NCI-H146 treated with DMSO at 0.1 percent for 48 hours (cell line): ENCODE results near the gene MACROD1.

Source experiments
- DNase-seq: peaks from one replicate; lab custom pipeline; 2025; ENCODE audit not compliant: unreplicated experiment; lab: John Stamatoyannopoulos, UW

Gene MACROD1

DNA sequence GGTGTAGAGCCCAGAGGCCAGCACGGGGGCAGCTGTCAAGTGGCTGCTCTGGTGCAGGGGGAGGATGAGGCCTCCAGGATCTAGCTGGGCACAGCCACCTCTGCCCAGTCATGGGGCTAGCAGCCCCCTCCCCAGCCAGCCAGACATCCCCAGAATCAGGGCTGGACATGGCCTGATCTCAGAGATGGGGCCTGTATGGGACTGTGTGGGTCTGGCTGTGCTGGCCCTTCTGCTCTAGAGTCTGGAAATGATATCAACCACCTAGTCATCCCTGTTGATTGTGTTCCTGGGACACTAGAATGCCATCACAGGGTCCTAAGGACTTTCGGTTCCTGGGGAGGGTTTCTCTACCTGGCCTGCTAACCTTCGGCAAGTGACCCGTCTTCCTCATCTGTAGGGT, 127.4 kb downstream of the MACROD1 start:
- DNase-seq, result no peak

DNA sequence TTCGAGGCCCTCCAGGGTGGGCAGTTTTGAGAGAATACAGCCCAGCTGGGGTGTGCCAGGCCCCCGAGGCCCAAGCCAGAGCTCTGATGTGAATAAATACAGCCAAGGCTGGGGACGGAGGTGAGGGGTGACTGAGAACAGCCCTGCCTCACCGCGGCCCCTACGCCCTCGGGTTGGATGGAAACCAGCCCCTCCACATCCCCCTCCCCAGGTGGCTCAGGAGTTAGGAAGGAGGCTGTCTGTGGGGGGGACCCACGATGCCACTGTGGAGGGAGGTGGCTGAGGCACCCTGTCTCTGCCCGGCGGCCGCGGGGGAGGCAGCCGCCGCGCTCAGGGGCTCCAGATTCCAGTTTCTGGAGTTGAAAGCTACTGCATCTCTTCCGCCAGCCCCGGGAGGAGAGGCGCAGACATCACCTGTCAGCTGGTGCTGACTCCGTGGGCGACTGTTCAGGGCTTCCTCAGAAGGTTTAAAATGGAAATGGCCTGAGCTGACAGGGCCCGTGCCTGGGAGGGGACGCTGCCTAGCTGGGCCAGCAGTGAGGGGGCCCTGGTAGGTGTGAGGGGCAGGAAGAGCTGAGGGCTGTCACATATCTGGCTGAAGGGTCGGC, 128.8 kb downstream of the MACROD1 start:
- DNase-seq, result no peak

DNA sequence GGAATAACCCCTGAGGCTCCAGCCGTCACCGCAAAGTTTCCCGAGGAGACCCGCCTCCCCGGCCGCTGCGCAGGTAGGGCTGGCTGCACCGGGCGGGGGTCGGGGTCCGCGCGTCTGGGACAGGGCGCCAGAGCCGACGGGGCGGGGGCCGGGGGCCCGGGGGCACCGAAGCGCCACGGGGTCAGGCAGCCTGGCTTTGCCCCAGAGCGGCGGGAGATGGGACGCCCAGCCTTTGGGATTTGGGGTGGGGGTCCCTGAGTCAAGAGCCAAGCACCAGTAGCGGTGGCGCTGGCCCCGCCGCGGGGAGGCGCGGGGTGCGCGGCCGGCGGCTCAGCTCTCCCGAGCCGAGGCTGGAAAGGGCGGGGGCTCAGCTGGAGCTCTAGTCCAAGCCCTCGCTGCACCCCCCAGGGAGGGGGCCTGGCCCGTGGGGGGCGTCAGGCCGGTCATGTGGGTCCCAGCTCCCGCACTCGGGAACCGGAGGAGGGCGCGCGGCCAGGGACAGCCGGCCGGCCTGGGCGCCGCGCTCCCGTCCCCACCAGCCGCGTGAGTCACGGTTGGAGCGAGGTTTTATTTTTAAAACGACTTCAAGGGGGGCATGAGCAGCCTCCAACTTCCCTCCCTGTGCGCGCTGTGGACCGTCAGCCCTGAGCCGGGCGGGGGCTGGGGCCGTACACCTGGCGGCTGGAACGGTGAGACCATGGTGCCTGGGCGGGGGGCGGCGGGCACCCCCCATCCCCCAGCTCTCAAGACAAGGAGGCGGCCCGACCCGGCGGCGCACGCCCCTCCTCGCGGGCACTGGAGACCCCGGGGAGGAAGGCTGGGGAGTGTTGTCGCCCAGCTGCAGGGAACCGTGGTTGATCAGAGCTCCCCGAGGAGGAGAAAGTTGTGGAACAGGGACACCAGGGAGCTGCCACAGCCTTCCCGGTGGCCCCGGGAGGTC, 129.6 kb downstream of the MACROD1 start:
- no peak for DNase-seq

DNA sequence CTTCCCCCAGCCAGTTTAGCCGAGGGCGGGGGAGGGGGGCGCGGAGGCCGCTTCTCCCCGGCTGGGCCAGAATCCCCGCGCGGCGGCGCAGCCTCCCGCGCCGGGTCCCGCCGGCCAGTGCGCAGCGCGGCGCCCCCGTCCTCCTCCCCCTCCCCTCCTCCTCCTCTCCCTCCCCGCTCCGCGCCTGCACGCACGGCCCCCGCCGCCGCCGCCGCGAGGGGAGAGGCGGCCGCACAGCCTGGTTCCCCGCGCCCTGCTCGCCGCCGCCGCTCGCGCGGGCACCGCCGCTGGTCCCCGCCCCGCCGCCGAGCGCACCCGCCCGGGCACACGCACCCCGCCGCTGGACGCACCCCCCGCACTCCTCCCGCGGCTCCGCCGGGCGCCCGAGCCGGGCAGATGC, 130.3 kb downstream of the MACROD1 start, which contains the start of gene FLRT1:
TSS of gene FLRT1 (plus strand) at position 356 of the 400 bp plus-strand sequence. CDS start 80,337 bp downstream, outside the sequence.
- no peak for DNase-seq

DNA sequence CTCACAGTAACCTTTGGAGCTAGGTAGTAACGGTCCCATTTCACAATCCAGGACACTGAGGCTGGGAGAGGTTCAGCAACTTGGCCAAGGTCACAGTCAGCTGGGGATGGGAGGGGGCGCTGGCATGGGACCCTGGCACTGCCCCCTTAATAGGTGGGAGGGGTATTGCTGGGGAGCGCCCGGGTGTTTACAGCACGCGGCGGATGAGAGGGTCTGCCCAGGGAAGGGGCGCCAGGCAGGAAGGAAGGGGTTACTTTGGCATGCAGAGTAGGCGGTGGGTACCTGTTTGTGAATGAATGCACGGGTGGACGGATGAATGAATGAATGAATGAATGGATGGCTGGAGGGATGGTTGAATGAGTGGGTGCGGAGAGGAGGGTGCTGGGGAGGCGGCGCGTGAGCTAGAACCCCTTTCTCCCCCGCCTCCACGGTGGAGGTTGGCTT, 130.8 kb downstream of the MACROD1 start:
- no peak for DNase-seq

DNA sequence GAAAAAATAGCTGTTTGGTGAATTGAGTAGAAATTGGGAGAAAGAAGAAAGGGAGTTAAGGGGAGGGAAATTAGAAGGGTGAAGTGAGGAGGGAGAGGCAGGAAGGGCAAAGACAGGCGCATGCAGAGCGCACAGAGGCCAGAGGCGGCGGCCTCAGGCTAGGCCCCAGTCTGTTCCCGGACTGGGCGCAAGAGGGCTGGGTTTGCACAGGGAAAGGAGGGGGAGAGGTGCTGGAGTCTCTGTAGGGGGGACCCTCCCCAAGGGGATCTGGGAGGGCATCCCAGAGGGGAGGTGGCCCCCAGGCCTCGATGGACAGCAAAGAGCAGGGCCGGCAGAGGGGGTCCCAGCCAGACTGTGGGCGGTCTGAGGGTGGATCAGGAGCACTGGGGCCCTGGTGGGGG, 131.5 kb downstream of the MACROD1 start:
- DNase-seq, result no peak

DNA sequence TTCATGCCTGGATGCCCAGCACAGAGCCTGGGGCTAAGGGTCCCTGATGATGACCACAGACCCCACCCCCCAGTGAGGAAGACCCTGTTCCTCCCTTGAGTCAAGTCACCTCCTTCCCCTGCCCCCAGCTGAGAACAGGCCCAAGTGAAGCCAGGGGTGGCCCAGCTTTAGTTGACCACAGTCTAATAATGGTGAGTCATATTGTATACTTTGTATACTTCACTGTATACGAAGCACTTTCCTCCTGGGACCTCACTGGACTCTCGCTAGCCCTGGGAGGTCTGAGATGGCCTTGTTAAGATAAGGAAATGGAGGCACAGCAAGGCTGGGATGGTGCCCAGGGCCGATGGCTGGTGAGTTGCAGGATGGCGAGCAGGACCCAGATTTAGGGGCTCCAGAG, 133.9 kb downstream of the MACROD1 start:
- no peak for DNase-seq

DNA sequence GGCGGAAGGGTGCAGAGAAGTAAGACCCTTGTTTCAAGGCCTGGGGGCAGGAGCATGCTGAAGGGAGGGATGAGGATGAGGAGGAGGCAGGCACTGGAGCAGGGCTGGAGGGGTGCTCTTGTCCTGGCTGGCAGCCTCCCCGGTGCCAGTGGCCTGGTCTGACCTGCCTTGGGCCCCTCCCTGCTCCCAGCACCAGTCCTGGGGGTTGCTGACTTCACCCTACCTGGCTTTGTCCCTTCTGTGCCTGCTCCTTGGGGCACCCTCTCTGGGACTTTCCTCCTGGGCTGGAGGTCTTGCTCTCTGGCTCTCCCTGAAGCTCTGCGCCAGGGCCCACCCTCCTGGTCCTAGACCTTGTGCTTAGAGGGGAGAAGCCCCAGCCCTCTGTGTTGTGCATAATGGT, 134.9 kb downstream of the MACROD1 start:
- no peak for DNase-seq

DNA sequence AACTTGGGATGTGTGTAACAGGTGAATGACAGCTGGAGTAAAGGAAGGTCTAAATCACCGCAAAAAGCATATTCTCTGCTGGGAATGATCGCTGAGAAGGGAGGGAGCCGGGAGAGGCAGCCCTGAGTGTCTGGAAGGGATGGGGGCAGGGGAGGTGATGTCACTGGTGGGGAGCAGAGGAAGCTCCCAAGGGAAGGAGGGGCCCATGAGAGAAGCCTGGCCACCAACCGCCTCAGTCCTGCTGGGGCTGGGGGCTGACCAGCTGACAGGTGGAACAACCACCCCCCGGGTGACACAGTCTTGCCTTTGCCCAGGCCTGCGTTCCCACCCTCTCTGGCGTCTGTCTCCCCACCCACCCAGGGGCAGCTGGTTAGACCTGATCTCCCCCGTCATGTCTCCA, 136.1 kb downstream of the MACROD1 start:
- no peak for DNase-seq

DNA sequence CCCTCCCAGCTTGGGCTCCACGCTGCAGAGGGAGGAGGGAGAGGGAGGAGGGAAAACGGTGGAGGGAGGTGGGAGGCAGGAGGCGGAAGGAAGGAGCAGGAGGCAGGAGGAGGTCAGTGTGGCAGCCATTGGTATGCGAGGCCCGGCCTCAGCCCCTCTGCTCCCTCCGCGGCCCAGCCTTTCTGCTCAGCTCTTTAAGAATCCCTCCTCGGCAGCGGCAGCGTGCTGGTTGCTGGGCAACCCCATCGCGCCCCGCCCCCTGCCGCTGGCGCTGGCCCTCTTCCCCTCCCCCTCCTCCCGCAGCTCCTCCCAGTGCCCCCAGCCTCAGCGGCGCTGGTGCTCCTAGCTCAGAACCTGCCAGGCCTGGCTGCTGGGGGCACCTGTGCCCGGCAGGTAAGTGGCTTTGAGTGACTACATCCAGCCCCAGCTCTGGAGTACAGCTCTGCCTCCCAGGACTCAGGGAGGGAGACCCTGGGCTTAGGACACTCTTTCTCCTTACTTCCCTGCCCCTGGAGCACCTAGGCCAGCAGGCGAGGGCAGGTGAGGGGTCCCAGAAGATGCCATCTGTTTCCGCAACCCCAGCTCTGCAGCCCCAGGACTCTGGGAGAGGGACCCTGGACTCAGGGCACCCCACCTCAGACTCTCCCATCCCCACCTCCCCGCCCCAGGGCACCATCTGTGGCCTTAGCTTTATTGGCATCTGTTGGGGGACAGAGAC, 137.4 kb downstream of the MACROD1 start:
- DNase-seq, result peak; percentile 10

DNA sequence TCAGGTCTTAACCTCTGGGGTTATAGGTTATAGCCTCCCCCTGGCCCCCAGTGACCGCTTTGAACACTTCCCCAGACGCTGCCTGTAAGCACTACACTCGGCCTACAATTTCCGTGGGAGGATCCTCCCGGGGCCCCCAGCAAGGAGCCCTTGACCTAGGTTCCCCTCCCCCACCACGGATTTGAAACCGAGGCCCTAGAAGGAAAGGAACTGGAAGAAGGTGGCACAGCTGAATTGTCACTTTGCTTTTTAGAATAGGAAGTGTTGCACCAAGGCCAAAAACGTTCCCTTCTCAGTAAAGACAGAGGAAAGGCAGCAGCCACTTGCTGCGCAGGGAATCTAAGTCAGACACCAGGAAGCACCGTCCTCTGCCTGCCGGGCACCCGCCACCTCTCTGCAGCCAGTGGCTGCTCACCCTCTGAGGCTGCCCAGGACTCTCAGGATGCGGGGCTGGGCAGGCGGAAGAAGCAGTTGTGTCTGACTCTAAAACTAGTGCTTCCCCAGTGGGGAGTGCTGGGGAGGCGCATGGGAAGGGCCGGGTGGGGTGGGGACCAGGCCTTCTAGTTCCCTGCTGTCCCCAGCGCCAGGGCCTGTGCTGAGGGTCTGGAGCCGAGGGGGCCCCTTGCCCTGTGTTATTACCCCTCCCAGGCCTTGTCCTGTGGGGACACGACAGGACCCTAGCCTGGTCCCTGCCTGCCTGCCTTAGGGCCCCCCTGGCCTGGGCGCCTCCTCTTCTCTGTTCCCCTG, 138.1 kb downstream of the MACROD1 start:
- no peak for DNase-seq

DNA sequence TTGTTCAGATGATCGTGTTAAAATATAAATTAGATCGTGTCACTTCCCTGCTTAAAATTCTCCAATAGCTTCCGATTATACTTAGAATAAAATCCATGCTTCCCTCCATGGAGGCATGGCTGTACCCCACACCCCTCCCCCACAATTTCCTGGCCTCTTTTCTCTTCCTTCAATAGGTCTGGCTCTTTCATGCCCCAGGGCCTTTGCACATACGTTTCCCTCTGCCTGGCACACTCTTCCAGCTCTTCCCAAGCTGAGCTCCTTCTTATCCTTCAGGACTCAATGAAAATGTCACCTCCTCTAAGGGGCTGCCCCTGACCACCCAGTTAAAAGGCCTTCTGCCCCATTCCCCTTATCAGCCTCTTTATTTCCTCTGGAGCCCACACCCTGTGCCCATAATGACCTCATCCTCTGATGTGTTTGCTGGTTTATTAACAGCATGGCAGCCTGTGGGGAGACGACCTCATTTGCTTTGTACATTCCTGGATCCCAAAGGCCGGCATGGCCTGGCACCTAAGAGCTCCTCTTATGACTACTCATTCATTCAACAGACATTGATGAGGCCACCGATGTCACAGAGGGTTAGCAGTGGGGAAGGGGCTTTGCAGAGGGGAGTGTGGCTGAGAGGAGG, 139.2 kb downstream of the MACROD1 start:
- DNase-seq, result no peak

DNA sequence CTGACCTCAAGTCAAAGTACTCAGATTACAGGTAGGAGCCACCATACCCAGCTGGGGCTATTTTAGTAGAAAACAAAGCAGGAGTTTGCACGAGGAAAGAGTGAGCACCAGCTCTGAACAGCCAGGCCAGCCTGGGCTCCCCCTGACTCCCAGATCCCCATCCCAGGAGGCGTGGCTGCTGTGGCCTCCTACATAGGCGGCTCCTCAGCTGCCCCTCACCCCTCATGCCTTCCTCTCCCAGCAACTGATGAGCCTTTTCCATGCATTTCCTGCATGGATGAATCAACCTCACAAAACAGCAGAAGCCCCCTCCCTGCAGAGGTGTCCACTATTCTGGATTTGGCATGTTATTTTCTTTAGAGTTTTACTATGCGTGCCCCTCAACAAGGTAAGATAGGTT, 140.7 kb downstream of the MACROD1 start:
- DNase-seq, result no peak

DNA sequence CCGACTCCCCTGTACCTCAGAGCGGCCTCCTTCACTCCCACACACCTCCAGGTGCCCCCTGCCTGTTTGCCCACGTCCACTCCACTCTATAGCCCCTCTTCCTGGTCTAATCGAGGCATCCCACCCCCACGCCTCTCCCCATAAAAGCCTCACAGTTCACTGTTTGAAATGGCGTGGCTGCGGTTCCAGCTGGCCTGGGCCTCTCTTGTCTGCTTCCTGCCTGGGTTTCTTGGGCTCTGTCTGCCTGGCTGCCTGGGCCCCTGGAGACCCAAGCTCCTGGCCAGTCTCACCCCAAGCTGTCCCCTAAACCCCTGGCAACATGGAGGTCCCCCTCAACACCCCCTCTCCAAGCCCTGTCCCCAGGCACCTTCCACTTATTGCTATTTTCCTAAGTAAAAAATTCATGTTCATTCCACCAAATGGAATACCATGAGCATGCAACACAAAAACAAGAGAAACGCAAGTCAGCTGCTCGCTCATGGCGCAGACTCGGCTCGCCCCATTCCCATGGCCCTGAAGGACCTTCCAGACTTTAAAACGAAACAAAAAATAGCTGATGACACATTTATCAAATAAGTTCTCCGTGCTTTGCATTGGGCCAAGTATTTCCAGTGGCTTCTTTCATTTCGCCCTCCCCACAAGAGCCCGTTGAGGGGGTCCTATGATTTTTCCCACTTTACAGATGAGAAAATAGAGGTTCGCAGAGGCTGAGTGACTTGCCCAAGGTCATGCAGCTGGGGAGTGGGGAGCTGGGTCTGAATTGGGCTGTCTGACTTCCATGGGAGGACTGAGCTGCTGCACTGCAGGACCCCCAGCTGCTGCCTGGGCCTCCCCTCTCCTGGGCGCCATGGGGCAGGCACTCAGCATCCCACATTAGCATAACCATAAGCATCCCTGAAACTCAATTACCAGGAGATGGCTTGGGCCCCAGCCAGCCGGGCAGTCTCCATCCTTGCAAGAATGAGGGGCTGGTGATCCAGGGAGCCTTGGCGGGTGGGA, 141.9 kb downstream of the MACROD1 start:
- DNase-seq, result no peak

DNA sequence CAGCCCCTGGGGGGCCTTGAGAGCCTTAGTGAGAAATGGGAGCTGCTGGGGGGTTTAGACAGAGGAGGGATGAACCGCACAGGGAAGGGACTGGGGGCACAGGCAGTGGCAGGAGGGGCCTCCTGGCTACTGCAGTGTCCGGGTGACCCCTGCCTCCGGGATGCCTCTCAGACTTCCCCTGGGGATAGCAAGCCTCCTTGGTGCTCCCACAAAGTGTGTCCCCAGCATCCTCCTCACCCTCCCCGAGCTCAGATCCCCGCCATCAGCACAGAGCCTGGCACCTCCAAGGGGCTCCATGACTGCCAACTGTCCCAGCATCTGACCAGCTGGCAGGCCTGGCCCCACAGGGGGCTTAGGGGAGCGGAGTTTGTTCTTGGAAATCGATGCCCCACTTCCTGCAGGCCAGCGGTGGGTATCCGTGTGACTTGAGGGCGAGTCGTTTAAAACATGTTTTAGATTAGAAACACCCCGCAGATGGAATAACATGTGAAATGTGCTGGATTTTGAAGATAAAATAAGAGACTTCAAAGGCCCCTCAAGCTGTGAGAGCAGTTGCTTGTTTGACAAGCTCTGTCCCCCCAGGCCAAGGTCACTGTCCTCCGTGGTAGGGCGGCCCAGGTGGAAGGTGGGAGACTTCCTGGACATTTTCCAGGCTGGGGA, 143.7 kb downstream of the MACROD1 start:
- DNase-seq, result no peak

DNA sequence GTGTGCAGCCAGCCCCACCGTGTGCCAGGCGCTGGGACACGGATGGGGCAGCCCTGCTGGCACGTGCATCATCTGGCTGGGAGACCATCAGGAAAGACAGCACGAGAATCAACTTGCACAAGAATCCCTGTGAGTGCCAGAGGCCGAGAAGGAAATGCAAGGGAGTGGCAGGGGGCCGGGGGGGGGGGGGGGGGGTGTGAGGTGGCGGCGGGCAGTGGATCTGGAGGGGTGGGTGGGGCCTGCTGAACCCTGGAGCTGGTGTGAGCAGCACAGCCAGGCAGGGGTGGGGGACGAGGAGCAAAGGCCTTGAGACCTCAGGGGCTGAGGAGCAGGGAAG, 144.2 kb downstream of the MACROD1 start:
- DNase-seq, result no peak

DNA sequence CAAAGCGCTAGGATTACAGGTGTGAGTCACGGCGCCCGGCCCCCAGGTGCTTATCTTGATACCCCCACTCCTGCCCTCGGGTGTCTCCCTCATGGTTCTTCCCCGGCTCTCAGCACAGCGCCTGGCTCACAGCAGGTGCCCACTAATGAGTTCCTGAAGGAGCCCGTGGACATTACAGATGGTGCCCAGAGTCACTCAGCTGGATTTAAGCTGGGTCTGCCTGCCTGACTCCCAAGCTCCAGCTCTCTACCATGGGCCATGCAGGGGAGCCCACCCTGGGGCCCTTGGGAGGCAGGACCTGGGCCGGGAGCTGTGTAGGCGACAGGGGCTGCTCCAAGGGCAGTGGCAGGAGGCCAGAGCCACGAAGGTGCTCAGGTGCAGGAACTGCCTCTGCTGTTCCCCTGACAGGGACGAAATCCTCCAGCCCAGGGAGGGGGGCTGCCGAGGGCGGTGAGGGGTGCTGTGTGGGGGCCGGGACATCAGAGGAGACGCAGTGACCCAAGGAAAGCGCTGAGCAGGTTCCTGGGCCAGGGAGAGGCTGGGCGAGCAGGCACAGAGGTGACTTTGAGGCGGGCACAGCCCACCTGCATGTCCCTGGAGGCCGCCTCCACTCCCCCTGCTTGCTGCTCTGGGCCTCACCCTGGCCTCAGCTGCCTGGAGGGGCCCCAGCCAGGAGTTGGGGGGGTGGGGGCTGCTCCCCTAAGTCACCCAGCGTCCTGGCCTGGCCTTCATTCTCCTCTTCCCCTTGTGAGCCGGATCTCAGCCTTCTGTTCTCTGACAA, 144.7 kb downstream of the MACROD1 start:
- no peak for DNase-seq
